Keratinocyte (primary cell): ENCODE measurements around the gene ARL15. TPM values are rescaled to one million over a fixed set of nuclear protein-coding genes. Genes with fewer than 3 reads are reported as not detected.

Experiments
- DNase-seq: peaks from one replicate; pipeline ENCODE4 v3.0.0-alpha.2; 2011; ENCODE audit warnings: low read depth, missing footprints, low spot score
- FAIRE-seq: peaks from 2 replicates; lab custom pipeline; 2011; peaks lifted over from hg19 to GRCh38; lab: Jason Lieb, UNC
- H2AFZ ChIP-seq: 2 replicates; pipeline ENCODE4 v1.6.0; 2012; ENCODE audit warnings: low read length, control low read depth, inconsistent platforms; ENCODE audit not compliant: control insufficient read depth
- H3K27ac ChIP-seq: 2 replicates; pipeline ENCODE4 v1.5.1; 2011; ENCODE audit warnings: low read length; ENCODE audit not compliant: control insufficient read depth, insufficient read depth
- H3K27me3 ChIP-seq: 3 replicates; pipeline ENCODE4 v1.6.0; 2011; ENCODE audit warnings: low read length; ENCODE audit not compliant: control insufficient read depth, insufficient read depth; ENCODE audit errors: extremely low read depth
- H3K36me3 ChIP-seq, 2 experiments: 2 replicates in 1 of 2; 3 replicates in 1 of 2; pipeline ENCODE4 v1.5.1; 2011; ENCODE audit warnings: low read length in 2 of 2, mild to moderate bottlenecking in 1 of 2; ENCODE audit not compliant: control insufficient read depth in 2 of 2, insufficient read depth in 2 of 2; ENCODE audit errors: extremely low read depth in 1 of 2
- H3K4me1 ChIP-seq: 3 replicates; pipeline ENCODE4 v1.5.1; 2011; ENCODE audit warnings: low read length; ENCODE audit not compliant: control insufficient read depth, insufficient read depth; ENCODE audit errors: extremely low read depth
- H3K4me2 ChIP-seq: 3 replicates; pipeline ENCODE4 v1.6.0; 2011; ENCODE audit warnings: low read depth, low read length; ENCODE audit not compliant: control insufficient read depth, insufficient read depth; ENCODE audit errors: extremely low read depth
- H3K4me3 ChIP-seq, 3 experiments: fragments of 200-600 bp in 1 of 3; sonication (generic) in 1 of 3; 2 replicates in 2 of 3; 3 replicates in 1 of 3; pipeline ENCODE4 v1.5.1; 2011 to 2016; ENCODE audit warnings: low read length in 3 of 3, mild to moderate bottlenecking in 3 of 3, control low read depth in 2 of 3, inconsistent platforms in 1 of 3, low read depth in 1 of 3, mixed read lengths in 1 of 3, mixed run types in 1 of 3, moderate library complexity in 1 of 3; ENCODE audit not compliant: control insufficient read depth in 2 of 3, insufficient read depth in 2 of 3; ENCODE audit errors: extremely low read depth in 1 of 3
- H3K79me2 ChIP-seq: 2 replicates; pipeline ENCODE4 v1.6.0; 2012; ENCODE audit warnings: low read length; ENCODE audit not compliant: control insufficient read depth, insufficient read depth
- H3K9ac ChIP-seq: 3 replicates; pipeline ENCODE4 v1.6.0; 2011; ENCODE audit warnings: low read length; ENCODE audit not compliant: control insufficient read depth, insufficient read depth; ENCODE audit errors: extremely low read depth
- H3K9me1 ChIP-seq: 3 replicates; pipeline ENCODE4 v1.6.0; 2011; ENCODE audit warnings: low read length; ENCODE audit not compliant: control insufficient read depth, insufficient read depth; ENCODE audit errors: extremely low read depth
- H3K9me3 ChIP-seq: 2 replicates; pipeline ENCODE4 v1.5.1; 2012; ENCODE audit warnings: low read depth, low read length; ENCODE audit not compliant: control insufficient read depth
- H4K20me1 ChIP-seq: 3 replicates; pipeline ENCODE4 v1.6.0; 2011; ENCODE audit warnings: low read length; ENCODE audit not compliant: control insufficient read depth, insufficient read depth; ENCODE audit errors: extremely low read depth
- EZH2 ChIP-seq: IDR thresholded peaks from one replicate; pipeline ENCODE4 v1.6.1; 2012; ENCODE audit warnings: inconsistent platforms, mild to moderate bottlenecking, low read length, moderate library complexity
- dilution Hi-C: fragments of 300-500 bp; cut with MboI; formaldehyde crosslinking; loops from one replicate; pipeline ENCODE4 v1.7.0; 2020; ENCODE audit warnings: low sequenced_read_pairs; ENCODE audit not compliant: extremely low pct_ligation_motif_present
- polyA plus RNA-seq, 5 experiments: library from polyadenylated mRNA; depleted of rRNA in 3 of 5; stranded (reverse) in 3 of 5; stranded (forward) in 1 of 5; unstranded in 1 of 5; fragments of >200 nt; gene quantifications; 1 replicate in 1 of 5; 2 replicates in 3 of 5; 3 replicates in 1 of 5; pipeline versions ENCODE4 v1.2.1 to v1.2.3, GENCODE V29; 2011 to 2012; ENCODE audit warnings: missing spikeins in 2 of 5, low read depth in 1 of 5, low replicate concordance in 1 of 5
- TF ChIP-seq, protein P1 (sequence below), 3 experiments: IDR thresholded peaks in 1 of 3; conservative IDR thresholded peaks in 1 of 3; optimal IDR thresholded peaks in 1 of 3; 2 replicates in 2 of 3; 3 replicates in 1 of 3; pipeline versions ENCODE3 to v1.5.1; 2011; ENCODE audit warnings: low read length in 3 of 3, mild to moderate bottlenecking in 3 of 3, moderate library complexity in 2 of 3, control low read depth in 1 of 3, inconsistent platforms in 1 of 3; ENCODE audit not compliant: insufficient read depth in 2 of 3; ENCODE audit errors: extremely low read depth in 1 of 3

ARL15 gene
- polyA plus RNA-seq, 1 donor (not counting 4 experiments of a cell fraction or from before 2014, with no cell fraction given) = 19.7 TPM

- Histone ChIP-seq H4K20me1 (no peaks in the 10 kb centered on the region), H3K4me1 (no peaks in the 10 kb centered on the region)
Measured at GRCh38 chr5:54229041-54229780, 81.2 kb downstream of the ARL15 start.

DNA sequence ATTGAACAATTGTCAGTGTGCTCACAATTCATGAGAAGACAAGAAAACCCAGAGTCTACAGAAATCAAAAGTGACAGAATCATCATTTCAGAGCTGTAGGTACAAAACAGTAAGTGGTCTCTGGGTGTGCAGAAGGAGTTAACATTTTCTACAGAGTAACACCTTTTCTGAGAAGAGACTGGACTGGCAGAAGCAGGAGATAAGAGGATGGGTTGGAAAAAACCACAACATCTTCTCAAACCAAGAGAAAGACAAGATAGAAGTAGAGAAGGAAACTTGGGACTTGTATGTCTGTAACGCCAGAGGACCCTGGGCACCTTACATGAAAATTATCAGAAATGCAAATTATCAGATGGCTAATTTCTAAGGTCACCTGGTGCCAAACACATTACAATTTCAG, 82.6 kb downstream of the ARL15 start:
- dilution Hi-C loops = no loop called here

More at GRCh38 chr5:54229041-54229780, 81.2 kb downstream of the ARL15 start:
- Histone ChIP-seq H3K27ac (no peak overlapping the region), H3K4me2 (no peak overlapping the region), H3K4me3 (no peak overlapping the region), H3K79me2 (no peaks in the 10 kb centered on the region), H3K9me3 (no peaks in the 10 kb centered on the region), H3K9ac (no peak overlapping the region), H3K36me3 (no peaks in the 10 kb centered on the region), H3K9me1 (no peaks in the 10 kb centered on the region), H2AFZ (no peak overlapping the region), H3K27me3 (no peaks in the 10 kb centered on the region)
- dilution Hi-C loops = no loop called here
- no peak for TF ChIP-seq EZH2
- TF ChIP-seq, protein P1, sequence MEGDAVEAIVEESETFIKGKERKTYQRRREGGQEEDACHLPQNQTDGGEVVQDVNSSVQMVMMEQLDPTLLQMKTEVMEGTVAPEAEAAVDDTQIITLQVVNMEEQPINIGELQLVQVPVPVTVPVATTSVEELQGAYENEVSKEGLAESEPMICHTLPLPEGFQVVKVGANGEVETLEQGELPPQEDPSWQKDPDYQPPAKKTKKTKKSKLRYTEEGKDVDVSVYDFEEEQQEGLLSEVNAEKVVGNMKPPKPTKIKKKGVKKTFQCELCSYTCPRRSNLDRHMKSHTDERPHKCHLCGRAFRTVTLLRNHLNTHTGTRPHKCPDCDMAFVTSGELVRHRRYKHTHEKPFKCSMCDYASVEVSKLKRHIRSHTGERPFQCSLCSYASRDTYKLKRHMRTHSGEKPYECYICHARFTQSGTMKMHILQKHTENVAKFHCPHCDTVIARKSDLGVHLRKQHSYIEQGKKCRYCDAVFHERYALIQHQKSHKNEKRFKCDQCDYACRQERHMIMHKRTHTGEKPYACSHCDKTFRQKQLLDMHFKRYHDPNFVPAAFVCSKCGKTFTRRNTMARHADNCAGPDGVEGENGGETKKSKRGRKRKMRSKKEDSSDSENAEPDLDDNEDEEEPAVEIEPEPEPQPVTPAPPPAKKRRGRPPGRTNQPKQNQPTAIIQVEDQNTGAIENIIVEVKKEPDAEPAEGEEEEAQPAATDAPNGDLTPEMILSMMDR (optimal IDR thresholded peaks at IDR 0.05 in 1 of 3, IDR thresholded peaks at IDR 0.05 in 1 of 3, conservative IDR thresholded peaks at IDR 0.05 in 1 of 3; ENCODE audit: extremely low read depth in 1 of 3, insufficient read depth in 2 of 3, low read length in 3 of 3) = peak; percentile 76 to 93 (median 84)
- DNase-seq (no peak), FAIRE-seq (peak; percentile 59)

More for the DNA sequence above, 82.6 kb downstream of the ARL15 start:
- Histone ChIP-seq H3K4me2 (no peak overlapping the region), H3K36me3 (no peaks in the 10 kb centered on the region), H3K9ac (no peak overlapping the region), H3K27me3 (no peaks in the 10 kb centered on the region), H3K9me3 (no peaks in the 10 kb centered on the region), H2AFZ (no peak overlapping the region), H3K4me3 (no peak overlapping the region), H3K4me1 (no peaks in the 10 kb centered on the region), H4K20me1 (no peaks in the 10 kb centered on the region), H3K27ac (no peak overlapping the region), H3K79me2 (no peaks in the 10 kb centered on the region), H3K9me1 (no peaks in the 10 kb centered on the region)
- TF ChIP-seq, protein P1 (optimal IDR thresholded peaks at IDR 0.05 in 1 of 3, IDR thresholded peaks at IDR 0.05 in 1 of 3, conservative IDR thresholded peaks at IDR 0.05 in 1 of 3; ENCODE audit: extremely low read depth in 1 of 3, insufficient read depth in 2 of 3, low read length in 3 of 3) = no peak
- TF ChIP-seq EZH2 = no peak
- no peak for DNase-seq
- no peak for FAIRE-seq
